Measurements from ENCODE around the gene AKAP13. TPM values are rescaled to one million over a fixed set of nuclear protein-coding genes. Genes with fewer than 3 reads are reported as not detected.

Gene AKAP13
- total and polyA plus RNA-seq, 2 of the 8 experiments (the other 6 are each of a cell fraction or from before 2014, with no cell fraction given), result 14.0 to 46.2 TPM

GRCh38 chr15:85779249-85779648, 398.8 kb downstream of the AKAP13 start:
- Histone ChIP-seq H3K56ac (replicated peaks; ENCODE audit: insufficient read length, low read depth, low read length) (no peak overlapping the region), H4K20me1 (replicated peaks in 1 of 2; ENCODE audit: control insufficient read depth in 1 of 2, insufficient read depth in 2 of 2, low read length in 2 of 2) (peaks cover 15 to 25% of the 10 kb centered on the region in 2 experiments), H4K5ac (ENCODE audit: insufficient read length, low read depth, low read length) (no peak overlapping the region)

More at GRCh38 chr15:85779249-85779648, 398.8 kb downstream of the AKAP13 start:
- H2AK5ac ChIP-seq (ENCODE audit: low read depth, low read length), result no peak overlapping the region
- no peak overlapping the region for H3K18ac ChIP-seq (ENCODE audit: extremely low read depth, low read length)
- H4K8ac ChIP-seq (ENCODE audit: extremely low read depth, insufficient read depth, low read length), result no peak overlapping the region
- H3K27ac ChIP-seq (ENCODE audit: low read depth, low read length), result no peak overlapping the region
- ChIA-PET CTCF (ENCODE audit: partially characterized antibody) (interaction anchor here (1.7 to 2.4 kb wide), 3 partner anchors 8 to 40 kb away, joined by 3 to 16 read pairs (median 6); no protein-coding TSS in a partner anchor), POLR2A (ENCODE audit: partially characterized antibody) (interaction anchor here (2.2 kb wide), 1 partner anchor 15 kb away, joined by 5 read pairs; no protein-coding TSS in a partner anchor)
- no peak for TF ChIP-seq BACH1 (IDR thresholded peaks at IDR 0.05; ENCODE audit: low read length)
- TF ChIP-seq TAF1 (IDR thresholded peaks at IDR 0.05; ENCODE audit: low read depth, low read length), result no peak
- no peak for TF ChIP-seq EGR1 (IDR thresholded peaks at IDR 0.05; ENCODE audit: borderline replicate concordance, low read depth, low read length)
- TF ChIP-seq SRF (IDR thresholded peaks at IDR 0.05; ENCODE audit: low read depth, low read length), result no peak
- no peak for TF ChIP-seq SIRT6 (IDR thresholded peaks at IDR 0.05; ENCODE audit: low read length)
- TF ChIP-seq CTBP2 (IDR thresholded peaks at IDR 0.05; ENCODE audit: borderline replicate concordance, insufficient read depth, insufficient read length, low read length), result no peak
- TF ChIP-seq, protein P1, sequence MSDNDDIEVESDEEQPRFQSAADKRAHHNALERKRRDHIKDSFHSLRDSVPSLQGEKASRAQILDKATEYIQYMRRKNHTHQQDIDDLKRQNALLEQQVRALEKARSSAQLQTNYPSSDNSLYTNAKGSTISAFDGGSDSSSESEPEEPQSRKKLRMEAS (IDR thresholded peaks at IDR 0.05), result no peak
- TF ChIP-seq TAF7 (optimal IDR thresholded peaks at IDR 0.05; ENCODE audit: borderline replicate concordance, low read depth, low read length), result no peak
- no peak for TF ChIP-seq EP300 (IDR thresholded peaks at IDR 0.05; ENCODE audit: borderline replicate concordance in 1 of 2, low read depth in 2 of 2, low read length in 2 of 2)
- no peak for TF ChIP-seq PHF8 (conservative IDR thresholded peaks at IDR 0.05; ENCODE audit: low read depth, low read length)
- TF ChIP-seq FOSL1 (IDR thresholded peaks at IDR 0.05; ENCODE audit: insufficient read depth, low read depth, low read length), result no peak
- TF ChIP-seq TBP (IDR thresholded peaks at IDR 0.05; ENCODE audit: low read depth, low read length), result no peak
- TF ChIP-seq GTF2F1 (IDR thresholded peaks at IDR 0.05; ENCODE audit: borderline replicate concordance, low read depth, low read length), result no peak
- no peak for TF ChIP-seq KDM4A (IDR thresholded peaks at IDR 0.05; ENCODE audit: low read depth, low read length, severe bottlenecking)
- peaks cover 40% of the 10 kb centered on the region for H3K79me1 ChIP-seq (ENCODE audit: low read depth, low read length)
- no peak overlapping the region for H4K91ac ChIP-seq (replicated peaks; ENCODE audit: insufficient read length, low read length)
- no peak overlapping the region for H3K14ac ChIP-seq (ENCODE audit: insufficient read length)
- H3K27me3 ChIP-seq (replicated peaks in 1 of 4; ENCODE audit: control insufficient read depth in 3 of 4, extremely low read depth in 1 of 4, insufficient read depth in 3 of 4, low read length in 3 of 4), result no peaks in the 10 kb centered on the region
- no peak overlapping the region for H2BK20ac ChIP-seq (ENCODE audit: low read length)
- no peak overlapping the region for H2AFZ ChIP-seq (ENCODE audit: low read length)
- H3K9ac ChIP-seq (replicated peaks in 1 of 4; ENCODE audit: extremely low read depth in 1 of 4, low read depth in 3 of 4, low read length in 3 of 4), result no peak overlapping the region
- no peak overlapping the region for H2BK5ac ChIP-seq (ENCODE audit: low read depth, low read length)
- H3K9me3 ChIP-seq (ENCODE audit: insufficient read depth in 2 of 2, low read depth in 1 of 2, low read length in 1 of 2), result no peaks in the 10 kb centered on the region
- H3K4me1 ChIP-seq (replicated peaks in 1 of 4; ENCODE audit: control insufficient read depth in 3 of 4, insufficient read depth in 4 of 4, low read length in 3 of 4), result no peaks in the 10 kb centered on the region; a peak in 2 of 7 replicates
- no peak overlapping the region for H3K23ac ChIP-seq (ENCODE audit: insufficient read length)
- no peaks in the 10 kb centered on the region for H3K23me2 ChIP-seq (ENCODE audit: low read depth, low read length)
- H2BK120ac ChIP-seq (replicated peaks; ENCODE audit: low read depth, low read length), result no peak overlapping the region
- no peak overlapping the region for H2BK12ac ChIP-seq (ENCODE audit: low read depth, low read length)
- H3K36me3 ChIP-seq (ENCODE audit: control insufficient read depth in 2 of 4, insufficient read depth in 4 of 4, low read length in 3 of 4), result no peaks in the 10 kb centered on the region
- H3K4me2 ChIP-seq (ENCODE audit: insufficient read depth in 1 of 2, low read depth in 2 of 2, low read length in 2 of 2), result no peak overlapping the region
- 95% methylated on average over 1 of the region's 1 CpG; no CpG with 5 or more reads in 1 of the 2 experiments for WGBS, 2 experiments (ENCODE audit: extremely low coverage in 1 of 2, insufficient coverage in 1 of 2, insufficient read length in 1 of 2, insufficient replicate concordance in 2 of 2, low coverage in 1 of 2, low lambda C conversion rate in 2 of 2, missing lambda C conversion rate in 1 of 2)
- no peak overlapping the region for H3K4me3 ChIP-seq (ENCODE audit: extremely low read depth in 1 of 4, insufficient read depth in 2 of 4, low read depth in 3 of 4, low read length in 4 of 4)
- no peak overlapping the region for H2BK15ac ChIP-seq (ENCODE audit: low read length)
- FAIRE-seq, result no peak
- DNase-seq (ENCODE audit: low read depth in 1 of 2, low spot score in 2 of 2), result no peak
- H3K4ac ChIP-seq (replicated peaks; ENCODE audit: insufficient read length, low read depth, low read length), result no peak overlapping the region
- H3K79me2 ChIP-seq (ENCODE audit: control insufficient read depth in 1 of 2, insufficient read depth in 2 of 2, low read length in 2 of 2), result peaks cover 0 to 90% of the 10 kb centered on the region in 2 experiments; a peak in 3 of 4 replicates

All from H1 (cell line).